ENCODE data around the gene SMAD7.

The SMAD7 gene

DNA sequence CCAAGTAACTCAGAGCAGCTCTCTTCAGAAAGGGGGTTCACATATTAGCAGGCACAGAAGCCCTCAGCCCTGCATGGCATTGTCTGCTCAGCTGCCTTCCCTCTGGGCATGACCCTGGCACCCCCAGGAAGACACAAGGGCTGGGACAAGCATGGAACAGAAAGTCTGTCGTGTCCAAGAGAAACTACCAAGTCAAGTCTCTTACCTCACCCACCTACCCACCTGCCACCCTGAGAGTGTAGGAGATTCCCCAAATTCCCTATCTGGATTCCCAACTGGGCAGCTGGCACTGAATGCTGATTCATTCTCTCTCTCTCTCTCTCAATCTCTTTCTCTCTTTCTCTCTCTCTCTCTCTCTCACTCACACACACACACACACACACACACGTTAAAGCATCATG is 21.6 kb downstream of the SMAD7 start:
- TF ChIP-seq, protein P1, sequence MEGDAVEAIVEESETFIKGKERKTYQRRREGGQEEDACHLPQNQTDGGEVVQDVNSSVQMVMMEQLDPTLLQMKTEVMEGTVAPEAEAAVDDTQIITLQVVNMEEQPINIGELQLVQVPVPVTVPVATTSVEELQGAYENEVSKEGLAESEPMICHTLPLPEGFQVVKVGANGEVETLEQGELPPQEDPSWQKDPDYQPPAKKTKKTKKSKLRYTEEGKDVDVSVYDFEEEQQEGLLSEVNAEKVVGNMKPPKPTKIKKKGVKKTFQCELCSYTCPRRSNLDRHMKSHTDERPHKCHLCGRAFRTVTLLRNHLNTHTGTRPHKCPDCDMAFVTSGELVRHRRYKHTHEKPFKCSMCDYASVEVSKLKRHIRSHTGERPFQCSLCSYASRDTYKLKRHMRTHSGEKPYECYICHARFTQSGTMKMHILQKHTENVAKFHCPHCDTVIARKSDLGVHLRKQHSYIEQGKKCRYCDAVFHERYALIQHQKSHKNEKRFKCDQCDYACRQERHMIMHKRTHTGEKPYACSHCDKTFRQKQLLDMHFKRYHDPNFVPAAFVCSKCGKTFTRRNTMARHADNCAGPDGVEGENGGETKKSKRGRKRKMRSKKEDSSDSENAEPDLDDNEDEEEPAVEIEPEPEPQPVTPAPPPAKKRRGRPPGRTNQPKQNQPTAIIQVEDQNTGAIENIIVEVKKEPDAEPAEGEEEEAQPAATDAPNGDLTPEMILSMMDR (conservative IDR thresholded peaks at IDR 0.05; ENCODE audit: low read depth, low read length) = no peak
- no peak for DNase-seq (ENCODE audit: low read depth)
- H3K4me3 ChIP-seq (ENCODE audit: low read depth, low read length) = no peak overlapping the region

DNA sequence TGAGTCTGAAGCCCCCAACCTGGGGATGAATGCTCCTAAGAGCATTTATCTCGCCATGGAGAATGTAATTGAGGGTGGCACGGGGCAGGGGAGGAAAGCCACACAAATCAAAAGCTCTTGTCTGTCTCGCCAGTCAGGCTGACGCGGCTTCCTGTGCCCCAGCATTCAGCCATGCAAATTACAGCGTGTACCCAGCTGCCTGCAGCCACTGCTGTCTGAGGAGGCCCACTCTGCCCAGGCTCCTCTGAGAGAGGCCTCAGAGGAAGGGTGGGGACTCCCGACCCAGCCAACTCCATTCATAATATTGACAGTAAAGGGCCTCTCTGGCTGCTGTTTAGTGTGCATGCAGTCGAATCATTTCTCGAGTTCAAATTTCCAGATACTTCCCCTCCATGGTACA is 22.0 kb downstream of the SMAD7 start:
- DNase-seq (ENCODE audit: low read depth) = peak; percentile 46
- TF ChIP-seq, protein P1 (conservative IDR thresholded peaks at IDR 0.05; ENCODE audit: low read depth, low read length) = no peak
- H3K4me3 ChIP-seq (ENCODE audit: low read depth, low read length) = no peak overlapping the region

DNA sequence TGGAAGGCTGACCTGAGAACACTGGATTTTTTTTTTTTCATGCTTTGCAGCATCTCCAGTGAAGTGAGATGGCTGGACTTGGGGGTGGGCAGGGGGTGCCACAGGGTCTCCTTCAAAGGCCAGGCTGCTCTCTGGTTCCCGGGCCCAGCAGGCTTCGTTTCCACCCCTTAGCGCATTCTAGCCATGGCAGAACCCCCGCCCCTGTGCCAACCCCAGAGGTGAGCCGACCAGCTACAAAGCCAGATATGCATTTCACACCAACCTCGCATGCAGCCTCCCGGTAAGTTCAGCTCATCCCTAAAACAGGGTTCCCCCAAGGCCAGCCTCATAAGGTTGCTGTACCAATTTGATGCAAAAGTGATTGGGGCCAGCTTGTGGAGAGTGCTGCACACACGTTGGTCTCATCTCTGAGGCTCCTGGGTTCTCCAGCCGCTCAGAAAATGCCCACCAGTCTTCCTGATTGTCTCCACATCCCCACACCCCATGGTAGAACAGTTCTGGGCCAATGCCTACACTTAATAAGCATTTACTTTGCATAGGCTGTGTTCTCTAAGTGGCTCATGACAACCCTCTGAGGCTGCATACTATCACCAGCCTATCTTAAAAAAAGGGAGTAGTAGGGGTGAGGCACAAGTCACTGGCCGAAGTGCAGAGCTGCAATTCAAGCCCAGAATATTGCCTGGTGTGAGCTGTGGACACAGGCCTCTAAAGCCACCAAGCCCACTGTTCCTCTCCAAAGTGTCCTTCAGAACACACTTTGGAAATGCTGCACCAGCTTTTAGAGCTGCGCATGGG is 23.3 kb downstream of the SMAD7 start:
- TF ChIP-seq, protein P1 (conservative IDR thresholded peaks at IDR 0.05; ENCODE audit: low read depth, low read length) = no peak
- H3K4me3 ChIP-seq (ENCODE audit: low read depth, low read length) = no peak overlapping the region
- no peak for DNase-seq (ENCODE audit: low read depth)

DNA sequence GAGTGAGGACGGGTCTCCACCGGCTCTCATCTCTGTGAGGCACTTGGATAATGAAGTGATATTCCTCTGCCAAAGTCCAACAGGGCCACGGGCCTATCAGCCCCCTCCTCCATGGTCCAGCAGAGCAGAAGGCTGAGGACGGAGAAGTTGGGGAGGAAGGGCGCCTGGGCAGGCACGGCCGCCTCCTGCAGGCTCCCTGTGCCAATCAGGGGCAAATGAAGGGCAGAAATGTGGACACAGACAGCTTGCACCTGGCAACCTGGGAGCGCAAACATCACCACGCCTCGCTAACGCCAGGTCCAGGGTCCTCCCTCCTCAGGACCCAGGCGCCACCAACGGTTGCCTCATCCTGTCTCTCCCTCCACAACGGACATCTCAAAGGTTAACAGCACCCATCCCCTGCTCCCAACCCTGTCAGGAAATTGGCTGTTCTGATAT is 24.3 kb downstream of the SMAD7 start:
- no peak overlapping the region for H3K4me3 ChIP-seq (ENCODE audit: low read depth, low read length)
- TF ChIP-seq, protein P1 (conservative IDR thresholded peaks at IDR 0.05; ENCODE audit: low read depth, low read length) = no peak
- DNase-seq (ENCODE audit: low read depth) = no peak

DNA sequence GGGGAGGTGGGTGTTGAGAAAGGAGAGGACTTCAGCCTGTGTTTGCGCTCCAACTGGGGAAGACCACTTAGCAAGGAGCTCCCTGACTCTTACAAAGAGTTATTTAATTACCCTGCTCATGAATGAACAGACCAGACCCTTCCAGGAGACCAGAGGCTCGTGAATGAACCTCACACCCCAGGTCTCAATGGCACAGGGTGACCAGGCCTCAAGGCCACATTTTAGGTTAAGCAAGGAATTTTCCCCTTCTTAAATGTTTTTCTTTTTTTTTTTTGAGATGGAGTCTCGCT is 25.3 kb downstream of the SMAD7 start:
- no peak for DNase-seq (ENCODE audit: low read depth)
- no peak overlapping the region for H3K4me3 ChIP-seq (ENCODE audit: low read depth, low read length)
- TF ChIP-seq, protein P1 (conservative IDR thresholded peaks at IDR 0.05; ENCODE audit: low read depth, low read length) = no peak

DNA sequence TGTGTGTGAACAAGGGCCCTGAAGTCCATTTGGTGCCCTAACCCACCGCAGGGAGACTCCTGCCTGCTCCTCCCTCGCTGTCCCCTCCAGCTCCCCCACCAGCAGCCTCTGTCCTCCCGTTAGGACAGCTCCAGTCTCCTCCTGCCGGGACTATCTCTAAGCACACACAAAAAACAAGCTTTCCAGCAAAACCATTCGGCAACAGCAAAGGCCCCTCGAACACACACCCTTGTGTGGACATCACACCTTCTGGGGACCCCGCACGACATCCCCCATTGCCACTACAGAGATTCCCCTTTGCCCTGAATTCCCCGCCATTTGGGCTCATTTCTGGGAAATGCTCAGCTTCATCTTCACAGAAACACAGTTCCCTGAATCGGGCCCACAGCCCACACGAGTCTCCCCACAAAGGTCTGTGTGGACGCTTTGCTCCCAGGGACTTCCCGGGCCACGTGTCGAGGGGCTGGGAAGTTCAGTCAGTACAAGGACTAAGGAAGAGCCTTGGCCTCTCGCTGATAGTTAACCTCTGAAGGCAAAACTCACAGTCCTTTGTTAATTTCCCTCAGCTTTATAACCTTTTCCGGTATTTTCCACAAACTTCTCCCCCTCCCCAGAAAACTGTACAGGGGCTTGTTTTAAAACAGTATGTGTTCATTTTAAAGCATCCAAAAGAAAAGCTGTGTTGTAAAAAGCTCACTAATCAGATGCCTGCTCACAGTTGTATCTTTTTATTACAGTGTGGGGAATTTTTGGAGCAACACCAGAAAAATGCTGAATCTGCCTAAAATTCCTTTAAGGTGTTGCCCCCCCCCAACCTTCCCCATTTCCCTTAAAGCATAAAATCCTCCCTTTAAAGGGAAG is 25.9 kb downstream of the SMAD7 start:
- TF ChIP-seq, protein P1 (conservative IDR thresholded peaks at IDR 0.05; ENCODE audit: low read depth, low read length) = peak; percentile 36
- no peak overlapping the region for H3K4me3 ChIP-seq (ENCODE audit: low read depth, low read length)
- DNase-seq (ENCODE audit: low read depth) = no peak
